B cell (primary cell): ENCODE results near the gene DTD1. TPM values are rescaled to one million over a fixed set of nuclear protein-coding genes. Genes with fewer than 3 reads are reported as not detected.

ENCODE experiments used
- ATAC-seq: fragments of 200-7000 bp; cut with Tn5 transposase; one replicate; pipeline ENCODE4 v1.10.0; 2021; ENCODE audit warnings: low read depth, mild to moderate bottlenecking, moderate number of reproducible peaks, moderate library complexity
- CTCF ChIA-PET: fragments of 350-600 bp; sonication (Branson Sonifier 250); formaldehyde crosslinking; loops from one replicate; lab custom pipeline; 2021; ENCODE audit warnings: antibody characterized with exemption, inconsistent platforms; lab: Charles Lee
- POLR2A ChIA-PET: fragments of 350-600 bp; sonication (Branson Sonifier 250); formaldehyde crosslinking; loops from one replicate; lab custom pipeline; 2021; ENCODE audit warnings: antibody characterized with exemption; lab: Charles Lee
- DNase-seq: peaks from one replicate; pipeline ENCODE4 v3.0.0; 2013
- H2AFZ ChIP-seq: 2 replicates; pipeline ENCODE4 v1.6.1; 2012; ENCODE audit warnings: mild to moderate bottlenecking, low read depth, low read length; ENCODE audit not compliant: insufficient read depth, poor library complexity, severe bottlenecking
- H3K27ac ChIP-seq, 2 donors: 1 replicate in 1 of 2; 2 replicates in 1 of 2; pipeline ENCODE4 v1.5.1; 2012 to 2013; ENCODE audit warnings: low read length in 2 of 2, mild to moderate bottlenecking in 2 of 2, moderate library complexity in 1 of 2
- H3K27me3 ChIP-seq, 4 experiments: fragments of 200-600 bp in 1 of 4; sonication (generic) in 1 of 4; replicated peaks in 1 of 4; 1 replicate in 2 of 4; 2 replicates in 2 of 4; pipeline versions ENCODE4 v1.6.1 to v1.7.0; 2013 to 2016; ENCODE audit warnings: low read length in 3 of 4, mild to moderate bottlenecking in 2 of 4, mixed read lengths in 1 of 4, moderate library complexity in 1 of 4; ENCODE audit not compliant: insufficient read depth in 4 of 4, control insufficient read depth in 3 of 4; ENCODE audit errors: control extremely low read depth in 1 of 4
- H3K36me3 ChIP-seq, 2 experiments: replicated peaks in 1 of 2; 1 replicate in 1 of 2; 2 replicates in 1 of 2; pipeline versions ENCODE4 v1.6.1 to v1.7.1; 2013; ENCODE audit warnings: low read length in 1 of 2; ENCODE audit not compliant: insufficient read depth in 2 of 2, control insufficient read depth in 1 of 2; ENCODE audit errors: control extremely low read depth in 1 of 2, extremely low read depth in 1 of 2
- H3K4me1 ChIP-seq, 2 donors: fragments of 200-600 bp in 1 of 2; sonication (generic) in 1 of 2; 1 replicate in 1 of 2; 2 replicates in 1 of 2; pipeline versions ENCODE4 v1.5.1 to v1.6.1; 2013 to 2017; ENCODE audit warnings: low read length in 2 of 2; ENCODE audit not compliant: control insufficient read depth in 2 of 2, insufficient read depth in 2 of 2
- H3K4me2 ChIP-seq: replicated peaks from 2 replicates; pipeline ENCODE3; 2012; ENCODE audit warnings: mild to moderate bottlenecking, low read depth, low read length; ENCODE audit not compliant: poor library complexity, severe bottlenecking
- H3K4me3 ChIP-seq, 5 experiments: fragments of 200-600 bp in 1 of 5; sonication (generic) in 1 of 5; 1 replicate in 3 of 5; 2 replicates in 2 of 5; pipeline versions ENCODE4 v1.5.1 to v1.7.0; 2011 to 2016; ENCODE audit warnings: low read length in 4 of 5, mild to moderate bottlenecking in 4 of 5, low read depth in 2 of 5, control low read depth in 1 of 5, moderate library complexity in 1 of 5; ENCODE audit not compliant: insufficient read depth in 1 of 5; ENCODE audit errors: control extremely low read depth in 1 of 5, extremely low read depth in 1 of 5
- H3K79me2 ChIP-seq: fragments of 200-600 bp; sonication (generic); one replicate; pipeline ENCODE4 v1.6.0; 2016; ENCODE audit warnings: low read length; ENCODE audit not compliant: control insufficient read depth, insufficient read depth
- H3K9ac ChIP-seq: fragments of 200-600 bp; sonication (generic); 2 replicates; pipeline ENCODE4 v1.6.1; 2017; ENCODE audit warnings: mild to moderate bottlenecking, low read length, moderate library complexity
- H3K9me3 ChIP-seq, 3 donors: one replicate each; pipeline versions ENCODE4 v1.6.1 to v1.7.1; 2013; ENCODE audit warnings: low read length in 2 of 3; ENCODE audit not compliant: control insufficient read depth in 2 of 3, insufficient read depth in 1 of 3; ENCODE audit errors: control extremely low read depth in 1 of 3
- H4K20me1 ChIP-seq: 2 replicates; pipeline ENCODE4 v1.6.0; 2012; ENCODE audit warnings: mild to moderate bottlenecking, low read length; ENCODE audit not compliant: insufficient read depth, control insufficient read depth, poor library complexity, severe bottlenecking
- H3K27ac Mint-ChIP-seq: one replicate; pipeline ENCODE4 v1.8.0; 2021; ENCODE audit warnings: mixed read lengths
- H3K27me3 Mint-ChIP-seq: one replicate; pipeline ENCODE4 v1.8.0; 2021; ENCODE audit warnings: mixed read lengths
- H3K4me1 Mint-ChIP-seq: one replicate; pipeline ENCODE4 v1.8.0; 2021; ENCODE audit warnings: mixed read lengths
- H3K4me3 Mint-ChIP-seq: one replicate; pipeline ENCODE4 v1.8.0; 2021; ENCODE audit warnings: mixed read lengths
- H3K9me3 Mint-ChIP-seq: one replicate; pipeline ENCODE4 v1.8.0; 2022; ENCODE audit warnings: mixed read lengths; ENCODE audit not compliant: insufficient read depth
- EZH2 ChIP-seq: IDR thresholded peaks from 2 replicates; pipeline ENCODE4 v1.6.1; 2012; ENCODE audit warnings: borderline replicate concordance, low read depth, mild to moderate bottlenecking, moderate library complexity, low read length; ENCODE audit not compliant: insufficient read depth, poor library complexity, severe bottlenecking
- WGBS: methylation state at CpG from one replicate; pipeline ENCODE4 v1.1.5; 2013; ENCODE audit warnings: missing lambda C conversion rate; ENCODE audit not compliant: insufficient coverage; 5-methylcytosine and 5-hydroxymethylcytosine counted together
- intact Hi-C: fragments of 100-400 bp; cut with micrococcal nuclease; formaldehyde crosslinking; loops from one replicate; pipeline ENCODE4 v1.10.0; 2022
- polyA plus RNA-seq: library from polyadenylated mRNA; depleted of rRNA; stranded (reverse); fragments of >200 nt; gene quantifications from 2 replicates; pipeline ENCODE4 v1.2.3, GENCODE V29; 2012
- total RNA-seq, 2 donors: library from RNA; stranded (reverse); fragments of 120-200 nt in 1 of 2; gene quantifications; 1 replicate in 1 of 2; 2 replicates in 1 of 2; pipeline versions ENCODE4 v1.2.3 to v1.2.4, GENCODE V29; 2013 to 2022
- TF ChIP-seq, protein P1 (sequence below): fragments of 200-600 bp; IDR thresholded peaks from one replicate; pipeline ENCODE4 v1.8.0; 2022; ENCODE audit warnings: antibody characterized with exemption, mild to moderate bottlenecking

Gene DTD1
- total and polyA plus RNA-seq, 2 donors (not counting 1 experiment from before 2014, with no cell fraction given): 18.7 to 20.4 TPM

DNA sequence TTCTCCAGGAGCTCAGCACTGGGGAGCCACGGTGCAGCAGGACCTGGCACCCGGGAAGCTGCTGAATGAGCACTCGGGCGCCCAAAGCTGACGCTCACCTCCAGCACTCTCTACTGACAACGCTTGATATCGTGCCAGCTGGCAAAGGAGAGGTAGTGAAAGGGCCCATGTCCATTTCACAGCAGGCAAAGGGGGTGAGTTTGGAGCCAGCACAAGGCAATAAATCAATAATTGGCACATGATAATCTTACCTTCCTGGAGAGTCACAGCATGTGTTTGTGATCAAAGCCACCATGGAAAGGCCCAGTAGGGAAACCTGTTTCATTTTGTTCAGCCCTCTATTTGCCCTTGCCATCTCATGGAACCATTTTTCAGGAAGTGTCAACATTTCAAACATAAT is 43.9 kb upstream of the DTD1 start:
- Histone ChIP-seq H4K20me1 (no peaks in the 10 kb centered on the region), H3K36me3 (peaks cover 11 to 65% of the 10 kb centered on the region in 2 experiments), H2AFZ (no peak overlapping the region), H3K9me3 (no peaks in the 10 kb centered on the region), H3K4me1 (no peaks in the 10 kb centered on the region), H3K27me3 (no peaks in the 10 kb centered on the region), H3K4me3 (no peak overlapping the region), H3K27ac (no peak overlapping the region), H3K4me2 (no peak overlapping the region), H3K9ac (no peak overlapping the region), H3K79me2 (no peaks in the 10 kb centered on the region)
- H3K4me1 Mint-ChIP-seq: no peaks in the 10 kb centered on the region
- WGBS: 96% methylated on average over 7 of the region's 7 CpGs
- no peak overlapping the region for H3K27ac Mint-ChIP-seq
- no peaks in the 10 kb centered on the region for H3K27me3 Mint-ChIP-seq
- TF ChIP-seq, protein P1, sequence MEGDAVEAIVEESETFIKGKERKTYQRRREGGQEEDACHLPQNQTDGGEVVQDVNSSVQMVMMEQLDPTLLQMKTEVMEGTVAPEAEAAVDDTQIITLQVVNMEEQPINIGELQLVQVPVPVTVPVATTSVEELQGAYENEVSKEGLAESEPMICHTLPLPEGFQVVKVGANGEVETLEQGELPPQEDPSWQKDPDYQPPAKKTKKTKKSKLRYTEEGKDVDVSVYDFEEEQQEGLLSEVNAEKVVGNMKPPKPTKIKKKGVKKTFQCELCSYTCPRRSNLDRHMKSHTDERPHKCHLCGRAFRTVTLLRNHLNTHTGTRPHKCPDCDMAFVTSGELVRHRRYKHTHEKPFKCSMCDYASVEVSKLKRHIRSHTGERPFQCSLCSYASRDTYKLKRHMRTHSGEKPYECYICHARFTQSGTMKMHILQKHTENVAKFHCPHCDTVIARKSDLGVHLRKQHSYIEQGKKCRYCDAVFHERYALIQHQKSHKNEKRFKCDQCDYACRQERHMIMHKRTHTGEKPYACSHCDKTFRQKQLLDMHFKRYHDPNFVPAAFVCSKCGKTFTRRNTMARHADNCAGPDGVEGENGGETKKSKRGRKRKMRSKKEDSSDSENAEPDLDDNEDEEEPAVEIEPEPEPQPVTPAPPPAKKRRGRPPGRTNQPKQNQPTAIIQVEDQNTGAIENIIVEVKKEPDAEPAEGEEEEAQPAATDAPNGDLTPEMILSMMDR: no peak
- TF ChIP-seq EZH2: no peak
- no peaks in the 10 kb centered on the region for H3K9me3 Mint-ChIP-seq
- no peak for ATAC-seq
- ChIA-PET POLR2A (no interaction called here), CTCF (no interaction called here)
- H3K4me3 Mint-ChIP-seq: no peak overlapping the region
- DNase-seq: no peak
- intact Hi-C loops: no loop called here

DNA sequence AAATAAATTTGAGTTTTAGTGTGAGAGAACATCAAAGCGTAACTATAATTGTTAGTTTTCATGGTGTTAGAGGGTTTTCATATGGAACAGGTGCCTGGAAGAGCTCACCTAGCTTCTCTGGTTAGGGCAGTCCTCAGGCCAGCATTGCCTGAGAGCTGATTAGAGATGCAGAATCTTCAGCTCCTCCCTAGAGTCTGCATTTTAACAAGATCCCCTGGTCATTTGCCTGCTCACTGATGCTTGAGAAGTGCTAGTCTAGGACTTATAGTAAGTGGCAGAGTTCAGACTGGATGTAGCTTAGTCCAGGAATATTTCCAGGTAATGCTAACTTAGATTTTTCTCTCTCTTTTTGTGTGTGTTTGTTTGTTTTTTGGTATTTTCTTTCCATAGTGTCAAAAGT is 42.3 kb upstream of the DTD1 start:
- TF ChIP-seq, protein P1: no peak
- TF ChIP-seq EZH2: no peak
- Histone ChIP-seq H2AFZ (no peak overlapping the region), H3K4me2 (no peak overlapping the region), H3K4me3 (no peak overlapping the region), H3K9me3 (no peaks in the 10 kb centered on the region), H3K79me2 (no peaks in the 10 kb centered on the region), H3K9ac (no peak overlapping the region), H3K27ac (no peak overlapping the region), H3K36me3 (peaks cover 12 to 60% of the 10 kb centered on the region in 2 experiments), H3K27me3 (no peaks in the 10 kb centered on the region), H3K4me1 (no peaks in the 10 kb centered on the region), H4K20me1 (no peaks in the 10 kb centered on the region)
- DNase-seq (no peak), ATAC-seq (no peak)
- POLR2A ChIA-PET: no interaction called here
- CTCF ChIA-PET: no interaction called here
- 100% methylated on average over 1 of the region's 1 CpG for WGBS
- H3K27me3 Mint-ChIP-seq: no peaks in the 10 kb centered on the region
- H3K27ac Mint-ChIP-seq: no peak overlapping the region
- H3K9me3 Mint-ChIP-seq: no peaks in the 10 kb centered on the region
- H3K4me3 Mint-ChIP-seq: no peak overlapping the region
- intact Hi-C loops: no loop called here
- no peaks in the 10 kb centered on the region for H3K4me1 Mint-ChIP-seq
